ENCODE results near the gene OSBPL2. TPM values are rescaled to one million over a fixed set of nuclear protein-coding genes. Genes with fewer than 3 reads are reported as not detected.

The OSBPL2 gene
- total RNA-seq, 1 donor from 2014 or later, result 56.7 TPM

- H3K9me3 Mint-ChIP-seq (ENCODE audit: low read depth), result no peaks in the 10 kb centered on the region
- peak; percentile 30 for DNase-seq (ENCODE audit: low spot score, unreplicated experiment)
- peak overlapping the region; percentile 85 for H3K4me3 Mint-ChIP-seq (ENCODE audit: low read depth)
- no peaks in the 10 kb centered on the region for H3K27me3 Mint-ChIP-seq
- H3K36me3 Mint-ChIP-seq (ENCODE audit: insufficient read depth), result peaks cover 1% of the 10 kb centered on the region
- H3K4me1 Mint-ChIP-seq (ENCODE audit: low read depth), result peaks cover 15% of the 10 kb centered on the region
- TF ChIP-seq, protein P1, sequence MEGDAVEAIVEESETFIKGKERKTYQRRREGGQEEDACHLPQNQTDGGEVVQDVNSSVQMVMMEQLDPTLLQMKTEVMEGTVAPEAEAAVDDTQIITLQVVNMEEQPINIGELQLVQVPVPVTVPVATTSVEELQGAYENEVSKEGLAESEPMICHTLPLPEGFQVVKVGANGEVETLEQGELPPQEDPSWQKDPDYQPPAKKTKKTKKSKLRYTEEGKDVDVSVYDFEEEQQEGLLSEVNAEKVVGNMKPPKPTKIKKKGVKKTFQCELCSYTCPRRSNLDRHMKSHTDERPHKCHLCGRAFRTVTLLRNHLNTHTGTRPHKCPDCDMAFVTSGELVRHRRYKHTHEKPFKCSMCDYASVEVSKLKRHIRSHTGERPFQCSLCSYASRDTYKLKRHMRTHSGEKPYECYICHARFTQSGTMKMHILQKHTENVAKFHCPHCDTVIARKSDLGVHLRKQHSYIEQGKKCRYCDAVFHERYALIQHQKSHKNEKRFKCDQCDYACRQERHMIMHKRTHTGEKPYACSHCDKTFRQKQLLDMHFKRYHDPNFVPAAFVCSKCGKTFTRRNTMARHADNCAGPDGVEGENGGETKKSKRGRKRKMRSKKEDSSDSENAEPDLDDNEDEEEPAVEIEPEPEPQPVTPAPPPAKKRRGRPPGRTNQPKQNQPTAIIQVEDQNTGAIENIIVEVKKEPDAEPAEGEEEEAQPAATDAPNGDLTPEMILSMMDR (IDR thresholded peaks at IDR 0.05; ENCODE audit: unreplicated experiment), result no peak
- H3K27ac Mint-ChIP-seq, result peak overlapping the region; percentile 96
Observed at GRCh38 chr20:62303340-62304226, 65.3 kb downstream of the OSBPL2 start.

GRCh38 chr20:62304331-62305148, 66.2 kb downstream of the OSBPL2 start:
- Mint-ChIP-seq H3K27ac (peak overlapping the region; percentile 96), H3K9me3 (ENCODE audit: low read depth) (no peaks in the 10 kb centered on the region), H3K4me3 (ENCODE audit: low read depth) (peak overlapping the region; percentile 85), H3K27me3 (no peaks in the 10 kb centered on the region), H3K4me1 (ENCODE audit: low read depth) (peaks cover 15% of the 10 kb centered on the region), H3K36me3 (ENCODE audit: insufficient read depth) (peaks cover 1% of the 10 kb centered on the region)
- no peak for DNase-seq (ENCODE audit: low spot score, unreplicated experiment)
- TF ChIP-seq, protein P1 (IDR thresholded peaks at IDR 0.05; ENCODE audit: unreplicated experiment), result no peak

DNA sequence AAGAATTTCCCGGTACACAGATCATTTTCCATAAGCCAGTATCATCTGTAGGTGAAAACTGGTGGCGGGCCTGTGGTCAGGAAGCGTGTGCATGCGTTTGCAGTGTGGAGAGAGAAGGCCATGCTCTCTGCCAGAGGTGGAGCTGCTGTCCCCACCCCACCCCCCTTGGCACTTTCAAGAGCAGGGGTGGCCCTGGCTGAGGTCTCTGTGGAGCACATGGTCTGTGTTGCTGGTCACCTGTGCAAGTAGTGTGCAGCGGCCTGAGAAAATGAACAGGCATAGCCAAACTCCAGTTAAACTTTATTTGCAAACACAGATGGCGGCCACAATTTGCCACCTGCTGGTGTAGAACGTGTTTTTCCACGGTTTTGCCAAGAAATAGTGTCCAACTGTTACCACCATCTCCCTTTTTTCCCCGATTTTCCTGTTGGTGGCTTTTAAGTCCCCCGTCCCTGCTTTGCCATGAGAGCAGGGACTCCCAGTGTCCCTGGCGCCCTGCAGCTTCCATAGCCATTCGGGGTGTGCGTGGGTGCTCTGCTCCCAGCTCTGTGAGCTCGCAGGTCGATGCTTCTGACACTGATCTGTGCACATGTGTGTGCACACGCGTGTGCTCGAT, 66.9 kb downstream of the OSBPL2 start:
- peaks cover 15% of the 10 kb centered on the region for H3K4me1 Mint-ChIP-seq (ENCODE audit: low read depth)
- no peaks in the 10 kb centered on the region for H3K27me3 Mint-ChIP-seq
- peak overlapping the region; percentile 85 for H3K4me3 Mint-ChIP-seq (ENCODE audit: low read depth)
- H3K9me3 Mint-ChIP-seq (ENCODE audit: low read depth), result no peaks in the 10 kb centered on the region
- TF ChIP-seq, protein P1 (IDR thresholded peaks at IDR 0.05; ENCODE audit: unreplicated experiment), result no peak
- DNase-seq (ENCODE audit: low spot score, unreplicated experiment), result no peak
- peaks cover 1% of the 10 kb centered on the region for H3K36me3 Mint-ChIP-seq (ENCODE audit: insufficient read depth)
- H3K27ac Mint-ChIP-seq, result peak overlapping the region; percentile 88

DNA sequence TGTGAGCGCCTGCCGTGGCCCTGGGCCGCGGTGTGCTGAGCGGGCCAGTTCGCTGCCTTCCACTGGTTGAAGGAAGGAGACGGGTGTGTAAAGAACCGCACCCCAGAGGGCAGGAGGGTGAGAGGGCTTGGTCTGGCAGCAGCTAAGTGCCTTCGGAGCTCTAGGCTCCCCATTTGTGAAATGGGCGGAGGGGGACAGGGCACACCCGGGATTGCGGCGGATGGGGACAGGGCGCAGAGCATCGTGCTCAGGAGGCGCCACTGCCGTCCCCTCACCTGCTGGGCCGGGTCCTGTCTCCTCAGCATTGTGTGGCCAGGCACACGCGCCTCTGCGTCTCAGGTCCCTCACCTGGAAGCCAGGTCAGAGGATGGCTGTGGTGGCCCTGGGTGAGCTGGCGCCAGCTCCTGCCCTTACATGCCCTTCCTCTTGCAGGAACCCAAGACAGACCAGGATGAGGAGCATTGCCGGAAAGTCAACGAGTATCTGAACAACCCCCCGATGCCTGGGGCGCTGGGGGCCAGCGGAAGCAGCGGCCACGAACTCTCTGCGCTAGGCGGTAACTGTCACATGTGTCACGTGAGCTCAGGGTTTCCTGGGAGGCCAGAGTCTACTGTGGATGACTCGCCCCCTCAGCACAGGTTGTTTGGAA, 67.6 kb downstream of the OSBPL2 start:
- no peaks in the 10 kb centered on the region for H3K27me3 Mint-ChIP-seq
- TF ChIP-seq, protein P1 (IDR thresholded peaks at IDR 0.05; ENCODE audit: unreplicated experiment), result no peak
- H3K27ac Mint-ChIP-seq, result peak overlapping the region; percentile 88
- peaks cover 1% of the 10 kb centered on the region for H3K36me3 Mint-ChIP-seq (ENCODE audit: insufficient read depth)
- DNase-seq (ENCODE audit: low spot score, unreplicated experiment), result no peak
- H3K4me3 Mint-ChIP-seq (ENCODE audit: low read depth), result peak overlapping the region; percentile 47
- no peaks in the 10 kb centered on the region for H3K9me3 Mint-ChIP-seq (ENCODE audit: low read depth)
- H3K4me1 Mint-ChIP-seq (ENCODE audit: low read depth), result peaks cover 15% of the 10 kb centered on the region
